HCT116 (cell line): ENCODE data around the gene TRABD. TPM values are rescaled to one million over a fixed set of nuclear protein-coding genes. Genes with fewer than 3 reads are reported as not detected.

Experiments
- ATAC-seq: fragments of 200-7000 bp; cut with Tn5 transposase; 2 replicates; pipeline ENCODE4 v1.9.1; 2020; ENCODE audit warnings: mild to moderate bottlenecking, moderate library complexity
- BruUV-seq: library from RNA; stranded (reverse); fragments of 400-500 nt; replicated peaks from 2 replicates; lab custom pipeline; 2021; lab: Mats Ljungman, UMichigan
- CTCF ChIA-PET: fragments of 300-600 bp; sonication (Branson Sonifier 250); formaldehyde crosslinking; loops from one replicate; lab custom pipeline; 2021; ENCODE audit warnings: antibody characterized with exemption; lab: Charles Lee
- POLR2A ChIA-PET: fragments of 300-600, 350-600 bp; sonication (Branson Sonifier 250); formaldehyde crosslinking; loops from one replicate; lab custom pipeline; 2021; ENCODE audit warnings: antibody characterized with exemption; lab: Charles Lee
- RAD21 ChIA-PET, 2 experiments: fragments of 300-600 bp; sonication (Branson Sonifier 250); formaldehyde crosslinking; loops; one replicate each; lab custom pipeline; 2023; ENCODE audit warnings: low total read pairs in 2 of 2; ENCODE audit not compliant: uncharacterized antibody in 2 of 2, unreplicated experiment in 2 of 2, low non-redundant PET in 1 of 2; lab: Charles Lee
- DNase-seq: peaks from one replicate; pipeline ENCODE4 v3.0.0-alpha.2; 2010; ENCODE audit warnings: low read depth, low spot score
- H2AFZ ChIP-seq: fragments of 200-600 bp; shearing (Covaris generic), sonication (generic); 2 replicates; pipeline ENCODE4 v1.6.1; 2017; ENCODE audit warnings: low read depth, mixed run types, mixed read lengths, antibody characterized with exemption, low read length; ENCODE audit not compliant: poor library complexity, severe bottlenecking
- H3K27ac ChIP-seq: 2 replicates; pipeline ENCODE4 v1.5.1; 2012; ENCODE audit warnings: low read depth, low read length
- H3K27me3 ChIP-seq: fragments of 200-600 bp; sonication (generic); 2 replicates; pipeline ENCODE4 v1.6.1; 2016; ENCODE audit warnings: mixed run types, low read length, mixed read lengths; ENCODE audit not compliant: insufficient read depth
- H3K36me3 ChIP-seq, 2 experiments: fragments of 200-500 bp in 1 of 2; fragments of 200-600 bp in 1 of 2; sonication (Bioruptor generic) in 1 of 2; sonication (generic) in 1 of 2; 2 replicates each; pipeline versions ENCODE4 v1.5.1 to v1.6.1; 2014 to 2016; ENCODE audit warnings: low read length in 2 of 2, inconsistent platforms in 1 of 2, mixed read lengths in 1 of 2, mixed run types in 1 of 2; ENCODE audit not compliant: insufficient read depth in 2 of 2, control insufficient read depth in 1 of 2
- H3K4me1 ChIP-seq, 2 experiments: fragments of 200-600 bp in 1 of 2; sonication (generic) in 1 of 2; 2 replicates each; pipeline versions ENCODE4 v1.5.1 to v1.6.1; 2012 to 2017; ENCODE audit warnings: low read length in 2 of 2, inconsistent platforms in 1 of 2, mild to moderate bottlenecking in 1 of 2, mixed read lengths in 1 of 2, mixed run types in 1 of 2, moderate library complexity in 1 of 2; ENCODE audit not compliant: insufficient read depth in 2 of 2, control insufficient read depth in 1 of 2
- H3K4me2 ChIP-seq: fragments of 200-600 bp; sonication (generic); 2 replicates; pipeline ENCODE4 v1.6.1; 2017; ENCODE audit warnings: mixed run types, low read length, mixed read lengths
- H3K4me3 ChIP-seq, 2 experiments: fragments of 200-600 bp in 1 of 2; sonication (generic) in 1 of 2; replicated peaks in 1 of 2; 2 replicates each; pipeline ENCODE4 v1.5.1; 2011 to 2016; ENCODE audit warnings: low read length in 2 of 2, control low read depth in 1 of 2, low read depth in 1 of 2, mild to moderate bottlenecking in 1 of 2, mixed read lengths in 1 of 2, mixed run types in 1 of 2
- H3K79me2 ChIP-seq: fragments of 200-600 bp; sonication (generic); 2 replicates; pipeline ENCODE4 v1.6.1; 2017; ENCODE audit warnings: mild to moderate bottlenecking, mixed run types, low read length, moderate library complexity, mixed read lengths; ENCODE audit not compliant: insufficient read depth
- H3K9ac ChIP-seq: fragments of 200-600 bp; sonication (generic); 2 replicates; pipeline ENCODE4 v1.6.1; 2016; ENCODE audit warnings: low read length, mixed read lengths
- H3K9me2 ChIP-seq: fragments of 200-600 bp; sonication (generic), shearing (Covaris generic); 2 replicates; pipeline ENCODE4 v1.6.1; 2017; ENCODE audit warnings: mixed run types, mild to moderate bottlenecking, moderate library complexity; ENCODE audit not compliant: insufficient read depth
- H3K9me3 ChIP-seq, 2 experiments: fragments of 200-500 bp in 1 of 2; fragments of 200-600 bp in 1 of 2; sonication (Bioruptor generic) in 1 of 2; sonication (generic) in 1 of 2; 2 replicates each; pipeline ENCODE4 v1.6.1; 2014 to 2017; ENCODE audit warnings: low read length in 2 of 2, mixed read lengths in 2 of 2, inconsistent platforms in 1 of 2, low read depth in 1 of 2, mild to moderate bottlenecking in 1 of 2, mixed run types in 1 of 2, moderate library complexity in 1 of 2; ENCODE audit not compliant: control insufficient read depth in 1 of 2, insufficient read depth in 1 of 2
- H4K20me1 ChIP-seq: fragments of 200-600 bp; sonication (generic), shearing (Covaris generic); 2 replicates; pipeline ENCODE4 v1.6.1; 2017; ENCODE audit warnings: mixed run types, mild to moderate bottlenecking, moderate library complexity; ENCODE audit not compliant: insufficient read depth
- ATF3 ChIP-seq: IDR thresholded peaks from 2 replicates; pipeline ENCODE4 v1.6.1; 2012
- CBX3 ChIP-seq: IDR thresholded peaks from 2 replicates; pipeline ENCODE4 v1.6.1; 2012; ENCODE audit warnings: low read depth
- ELF1 ChIP-seq: IDR thresholded peaks from 2 replicates; pipeline ENCODE4 v1.6.1; 2012; ENCODE audit warnings: low read depth, borderline replicate concordance
- EZH2 ChIP-seq: fragments of 200-600 bp; sonication (generic); IDR thresholded peaks from 2 replicates; pipeline ENCODE4 v1.6.1; 2017; ENCODE audit warnings: antibody characterized with exemption, mixed run types
- JUND ChIP-seq: IDR thresholded peaks from 2 replicates; pipeline ENCODE4 v1.6.1; 2012
- SP1 ChIP-seq: IDR thresholded peaks from 2 replicates; pipeline ENCODE4 v1.6.1; 2012; ENCODE audit warnings: low read depth
- TCF7L2 ChIP-seq: IDR thresholded peaks from 2 replicates; pipeline ENCODE4 v1.7.0; 2011; ENCODE audit warnings: borderline replicate concordance, inconsistent platforms; ENCODE audit not compliant: insufficient read depth, insufficient read length; ENCODE audit errors: extremely low read depth
- YY1 ChIP-seq: IDR thresholded peaks from 2 replicates; pipeline ENCODE4 v1.6.1; 2011; ENCODE audit warnings: low read length, low read depth, moderate library complexity, mild to moderate bottlenecking; ENCODE audit not compliant: insufficient replicate concordance; ENCODE audit errors: extremely low read depth
- ZBTB33 ChIP-seq: IDR thresholded peaks from 2 replicates; pipeline ENCODE4 v1.6.1; 2011; ENCODE audit warnings: mild to moderate bottlenecking, low read length, moderate library complexity; ENCODE audit not compliant: insufficient replicate concordance; ENCODE audit errors: extremely low read depth
- ZNF274 ChIP-seq: fragments of 200-500 bp; sonication (Bioruptor generic); IDR thresholded peaks from 2 replicates; pipeline ENCODE4 v1.6.1; 2014; ENCODE audit warnings: mild to moderate bottlenecking, low read depth, low read length, inconsistent platforms
- intact Hi-C: fragments of 100-400 bp; cut with micrococcal nuclease; formaldehyde crosslinking; loops from 2 replicates; pipeline ENCODE4 v1.10.0; 2022
- total RNA-seq: library from RNA; stranded (reverse); gene quantifications from one replicate; pipeline ENCODE4 v1.2.1, GENCODE V29; 2021; ENCODE audit not compliant: unreplicated experiment
- TF ChIP-seq, protein P1 (sequence below): IDR thresholded peaks from 2 replicates; pipeline ENCODE4 v1.6.1; 2012; ENCODE audit warnings: low read depth

TRABD gene
- total RNA-seq, 1 experiment from 2014 or later, result 90.3 TPM

DNA sequence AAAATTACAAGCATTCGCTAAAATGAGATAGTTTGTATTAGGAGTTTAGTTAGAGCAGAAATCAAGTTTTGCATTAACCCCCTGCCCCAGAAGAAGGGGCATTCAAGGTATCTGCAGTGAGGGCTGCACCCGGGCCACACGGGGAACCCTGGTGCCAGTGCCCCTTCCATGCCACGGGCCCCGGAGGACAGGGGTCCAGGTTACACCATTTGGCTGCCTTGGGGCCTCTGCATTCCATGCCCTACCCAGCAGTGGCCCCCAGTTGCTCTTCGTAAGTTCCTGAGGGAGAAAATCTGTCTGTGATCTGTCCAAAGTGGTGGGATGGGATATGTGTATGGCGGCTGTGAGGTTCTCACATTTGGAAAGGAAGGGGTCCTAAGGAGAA lies 32.0 kb upstream of the TRABD start:
- no peak overlapping the region for H2AFZ ChIP-seq
- H3K27me3 ChIP-seq, result peaks cover 6% of the 10 kb centered on the region; the same call in 1 of the 2 replicates
- no peak overlapping the region for H3K27ac ChIP-seq
- no peak for DNase-seq
- RAD21 ChIA-PET, result no interaction called here
- no peaks in the 10 kb centered on the region for H3K36me3 ChIP-seq
- no peak overlapping the region for H3K4me2 ChIP-seq
- no peaks in the 10 kb centered on the region for H3K9me3 ChIP-seq
- no peaks in the 10 kb centered on the region for H4K20me1 ChIP-seq
- H3K79me2 ChIP-seq, result no peaks in the 10 kb centered on the region
- no TSS peak for BruUV-seq
- intact Hi-C loops, result no loop called here
- POLR2A ChIA-PET, result no interaction called here
- no peak overlapping the region for H3K4me3 ChIP-seq
- CTCF ChIA-PET, result no interaction called here
- no peak overlapping the region for H3K9ac ChIP-seq
- no peaks in the 10 kb centered on the region for H3K9me2 ChIP-seq
- H3K4me1 ChIP-seq, result peaks cover 3 to 8% of the 10 kb centered on the region in 2 experiments; a peak in 2 of 4 replicates
- no peak for ATAC-seq
- TF ChIP-seq YY1 (no peak), ZBTB33 (no peak), EZH2 (no peak), ZNF274 (no peak), JUND (no peak), SP1 (no peak), ELF1 (no peak), ATF3 (no peak), TCF7L2 (no peak), CBX3 (no peak)
- TF ChIP-seq, protein P1, sequence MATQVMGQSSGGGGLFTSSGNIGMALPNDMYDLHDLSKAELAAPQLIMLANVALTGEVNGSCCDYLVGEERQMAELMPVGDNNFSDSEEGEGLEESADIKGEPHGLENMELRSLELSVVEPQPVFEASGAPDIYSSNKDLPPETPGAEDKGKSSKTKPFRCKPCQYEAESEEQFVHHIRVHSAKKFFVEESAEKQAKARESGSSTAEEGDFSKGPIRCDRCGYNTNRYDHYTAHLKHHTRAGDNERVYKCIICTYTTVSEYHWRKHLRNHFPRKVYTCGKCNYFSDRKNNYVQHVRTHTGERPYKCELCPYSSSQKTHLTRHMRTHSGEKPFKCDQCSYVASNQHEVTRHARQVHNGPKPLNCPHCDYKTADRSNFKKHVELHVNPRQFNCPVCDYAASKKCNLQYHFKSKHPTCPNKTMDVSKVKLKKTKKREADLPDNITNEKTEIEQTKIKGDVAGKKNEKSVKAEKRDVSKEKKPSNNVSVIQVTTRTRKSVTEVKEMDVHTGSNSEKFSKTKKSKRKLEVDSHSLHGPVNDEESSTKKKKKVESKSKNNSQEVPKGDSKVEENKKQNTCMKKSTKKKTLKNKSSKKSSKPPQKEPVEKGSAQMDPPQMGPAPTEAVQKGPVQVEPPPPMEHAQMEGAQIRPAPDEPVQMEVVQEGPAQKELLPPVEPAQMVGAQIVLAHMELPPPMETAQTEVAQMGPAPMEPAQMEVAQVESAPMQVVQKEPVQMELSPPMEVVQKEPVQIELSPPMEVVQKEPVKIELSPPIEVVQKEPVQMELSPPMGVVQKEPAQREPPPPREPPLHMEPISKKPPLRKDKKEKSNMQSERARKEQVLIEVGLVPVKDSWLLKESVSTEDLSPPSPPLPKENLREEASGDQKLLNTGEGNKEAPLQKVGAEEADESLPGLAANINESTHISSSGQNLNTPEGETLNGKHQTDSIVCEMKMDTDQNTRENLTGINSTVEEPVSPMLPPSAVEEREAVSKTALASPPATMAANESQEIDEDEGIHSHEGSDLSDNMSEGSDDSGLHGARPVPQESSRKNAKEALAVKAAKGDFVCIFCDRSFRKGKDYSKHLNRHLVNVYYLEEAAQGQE, result no peak
